HG03558 (cell line): ENCODE data around the gene ENO2.

Source experiments
- ATAC-seq: cut with Tn5 transposase; IDR thresholded peaks from one replicate; pipeline ENCODE4 v1.9.1; 2021; ENCODE audit warnings: moderate number of reproducible peaks; ENCODE audit not compliant: unreplicated experiment; ENCODE audit errors: extremely low read depth

The ENO2 gene

DNA sequence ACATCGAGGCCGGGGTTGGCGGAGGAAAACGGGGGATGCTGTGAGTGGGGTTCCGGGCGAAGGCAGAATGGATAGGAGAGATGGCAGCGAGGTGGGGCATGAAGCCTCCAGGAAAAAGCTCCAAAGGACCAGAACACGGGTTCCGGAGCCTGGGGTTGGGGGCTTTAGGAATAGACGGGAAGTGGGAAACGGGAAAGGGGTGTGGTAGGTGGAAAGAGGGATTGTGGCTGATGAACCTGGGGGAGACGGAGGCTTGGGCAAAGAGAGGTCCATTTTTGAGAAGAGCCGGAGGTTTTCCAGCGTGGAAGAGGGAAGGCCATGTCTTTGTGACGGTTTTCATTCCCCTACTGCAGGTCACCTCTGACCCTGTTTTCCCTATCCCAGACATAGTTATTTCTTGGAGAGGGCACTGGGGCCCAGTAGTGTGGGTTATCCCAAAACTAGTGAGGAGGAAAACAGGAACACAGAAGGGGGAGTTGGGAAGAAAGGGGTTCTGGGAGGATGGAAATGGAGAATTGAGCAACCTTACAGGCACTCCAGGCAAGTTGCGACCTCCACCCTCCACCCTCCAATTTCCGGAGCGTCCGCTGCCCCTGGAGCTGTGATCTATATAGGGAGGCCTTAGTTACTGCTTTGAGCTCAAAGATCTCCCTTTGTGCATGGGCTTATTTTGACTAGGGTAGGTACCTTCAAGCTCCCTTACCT, 14.5 kb downstream of the ENO2 start:
- ATAC-seq = no peak

DNA sequence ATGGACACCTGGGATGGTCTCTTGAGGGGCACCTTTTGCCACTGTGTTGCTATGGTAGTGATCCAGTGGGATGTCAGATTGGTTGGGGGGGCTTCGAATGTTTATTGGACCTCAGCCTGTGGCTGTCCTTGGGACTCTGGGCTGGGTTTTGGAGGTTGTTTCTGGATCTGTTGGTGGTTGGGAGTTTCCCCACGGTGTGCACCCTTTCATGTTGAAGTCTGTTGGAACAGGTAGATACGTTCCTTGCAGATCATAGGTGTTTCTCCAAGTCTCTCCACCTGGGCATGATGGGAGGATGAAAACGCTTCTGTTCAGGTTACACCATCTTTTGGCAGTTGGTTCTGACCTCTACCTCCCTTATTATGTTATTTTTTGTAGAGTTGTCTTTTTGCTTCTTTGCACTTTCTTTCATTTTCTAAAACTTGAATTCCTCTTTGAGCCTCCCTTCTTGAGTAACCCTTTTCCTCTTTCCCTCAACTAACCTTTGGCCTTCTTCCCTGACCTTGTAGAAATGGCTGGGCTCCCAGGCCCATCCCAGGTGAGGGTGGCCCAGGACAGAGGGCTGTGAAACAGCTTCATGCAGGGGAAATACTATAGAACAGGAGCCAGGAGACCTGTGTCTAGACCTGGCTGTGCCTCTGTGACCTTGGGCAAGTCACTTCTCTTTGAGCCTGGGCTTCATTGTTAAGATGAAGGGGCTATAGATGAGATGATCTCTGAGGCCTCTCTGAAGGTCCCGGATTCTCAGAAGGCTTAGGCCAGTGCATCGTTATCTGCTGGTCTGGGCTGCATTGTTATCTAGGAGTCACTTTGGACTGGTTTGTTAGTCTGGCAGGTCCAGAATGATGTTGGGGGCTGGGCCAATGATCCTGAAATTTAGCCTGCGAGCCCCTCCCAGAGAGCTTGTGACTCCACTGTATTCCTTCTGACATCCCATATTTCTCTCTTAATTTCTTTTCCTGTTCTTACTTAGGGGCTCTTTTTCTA, 15.4 kb downstream of the ENO2 start:
- no peak for ATAC-seq

DNA sequence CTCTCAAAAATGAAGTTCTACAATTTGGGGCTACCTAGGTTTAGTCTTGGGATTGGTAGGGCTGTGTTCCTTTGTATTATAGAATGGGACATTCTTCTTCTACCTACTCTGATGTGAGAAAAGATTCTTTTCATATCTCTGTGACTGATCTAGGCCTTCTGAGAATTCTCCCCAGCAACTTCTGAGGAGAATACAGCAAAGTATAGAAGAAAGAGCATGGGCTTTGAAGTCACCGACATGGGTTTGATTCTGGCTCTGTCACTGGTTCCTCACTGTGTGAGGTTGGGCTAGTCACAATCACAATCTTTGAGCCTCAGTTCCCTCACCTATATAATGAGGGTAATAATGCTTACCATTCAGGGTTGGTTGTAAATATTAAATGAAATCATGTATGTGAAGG, 18.4 kb downstream of the ENO2 start:
- no peak for ATAC-seq

DNA sequence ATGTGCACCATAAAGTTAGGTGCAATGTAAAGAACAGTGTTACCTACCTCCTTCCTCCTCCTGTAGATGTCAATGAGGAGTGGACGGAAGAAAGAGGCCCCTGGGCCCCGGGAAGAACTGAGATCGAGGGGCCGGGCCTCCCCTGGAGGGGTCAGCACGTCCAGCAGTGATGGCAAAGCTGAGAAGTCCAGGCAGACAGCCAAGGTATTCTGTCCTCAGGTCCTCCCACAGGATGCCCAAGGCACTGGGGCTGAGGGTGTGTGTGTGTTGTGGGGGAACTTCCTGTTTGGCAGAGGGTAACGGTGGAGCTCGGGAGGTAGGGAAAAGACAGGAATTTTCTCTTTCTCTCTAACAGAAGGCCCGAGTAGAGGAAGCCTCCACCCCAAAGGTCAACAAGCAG, 19.7 kb downstream of the ENO2 start:
- ATAC-seq = no peak

DNA sequence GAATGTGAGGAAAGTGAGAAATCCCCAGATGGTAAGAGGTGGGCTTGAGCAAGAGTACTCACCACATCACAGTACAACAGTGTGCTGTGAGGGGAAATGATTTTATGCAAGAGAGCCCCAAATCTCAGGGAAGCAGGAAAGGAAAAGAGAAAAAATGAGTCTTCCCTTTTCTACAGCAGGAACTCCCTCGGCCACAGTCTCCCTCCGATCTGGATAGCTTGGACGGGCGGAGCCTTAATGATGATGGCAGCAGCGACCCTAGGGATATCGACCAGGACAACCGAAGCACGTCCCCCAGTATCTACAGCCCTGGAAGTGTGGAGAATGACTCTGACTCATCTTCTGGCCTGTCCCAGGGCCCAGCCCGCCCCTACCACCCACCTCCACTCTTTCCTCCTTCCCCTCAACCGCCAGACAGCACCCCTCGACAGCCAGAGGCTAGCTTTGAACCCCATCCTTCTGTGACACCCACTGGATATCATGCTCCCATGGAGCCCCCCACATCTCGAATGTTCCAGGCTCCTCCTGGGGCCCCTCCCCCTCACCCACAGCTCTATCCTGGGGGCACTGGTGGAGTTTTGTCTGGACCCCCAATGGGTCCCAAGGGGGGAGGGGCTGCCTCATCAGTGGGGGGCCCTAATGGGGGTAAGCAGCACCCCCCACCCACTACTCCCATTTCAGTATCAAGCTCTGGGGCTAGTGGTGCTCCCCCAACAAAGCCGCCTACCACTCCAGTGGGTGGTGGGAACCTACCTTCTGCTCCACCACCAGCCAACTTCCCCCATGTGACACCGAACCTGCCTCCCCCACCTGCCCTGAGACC, 21.2 kb downstream of the ENO2 start:
- ATAC-seq = no peak

DNA sequence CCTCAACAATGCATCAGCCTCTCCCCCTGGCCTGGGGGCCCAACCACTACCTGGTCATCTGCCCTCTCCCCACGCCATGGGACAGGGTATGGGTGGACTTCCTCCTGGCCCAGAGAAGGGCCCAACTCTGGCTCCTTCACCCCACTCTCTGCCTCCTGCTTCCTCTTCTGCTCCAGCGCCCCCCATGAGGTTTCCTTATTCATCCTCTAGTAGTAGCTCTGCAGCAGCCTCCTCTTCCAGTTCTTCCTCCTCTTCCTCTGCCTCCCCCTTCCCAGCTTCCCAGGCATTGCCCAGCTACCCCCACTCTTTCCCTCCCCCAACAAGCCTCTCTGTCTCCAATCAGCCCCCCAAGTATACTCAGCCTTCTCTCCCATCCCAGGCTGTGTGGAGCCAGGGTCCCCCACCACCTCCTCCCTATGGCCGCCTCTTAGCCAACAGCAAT, 21.8 kb downstream of the ENO2 start:
- no peak for ATAC-seq

DNA sequence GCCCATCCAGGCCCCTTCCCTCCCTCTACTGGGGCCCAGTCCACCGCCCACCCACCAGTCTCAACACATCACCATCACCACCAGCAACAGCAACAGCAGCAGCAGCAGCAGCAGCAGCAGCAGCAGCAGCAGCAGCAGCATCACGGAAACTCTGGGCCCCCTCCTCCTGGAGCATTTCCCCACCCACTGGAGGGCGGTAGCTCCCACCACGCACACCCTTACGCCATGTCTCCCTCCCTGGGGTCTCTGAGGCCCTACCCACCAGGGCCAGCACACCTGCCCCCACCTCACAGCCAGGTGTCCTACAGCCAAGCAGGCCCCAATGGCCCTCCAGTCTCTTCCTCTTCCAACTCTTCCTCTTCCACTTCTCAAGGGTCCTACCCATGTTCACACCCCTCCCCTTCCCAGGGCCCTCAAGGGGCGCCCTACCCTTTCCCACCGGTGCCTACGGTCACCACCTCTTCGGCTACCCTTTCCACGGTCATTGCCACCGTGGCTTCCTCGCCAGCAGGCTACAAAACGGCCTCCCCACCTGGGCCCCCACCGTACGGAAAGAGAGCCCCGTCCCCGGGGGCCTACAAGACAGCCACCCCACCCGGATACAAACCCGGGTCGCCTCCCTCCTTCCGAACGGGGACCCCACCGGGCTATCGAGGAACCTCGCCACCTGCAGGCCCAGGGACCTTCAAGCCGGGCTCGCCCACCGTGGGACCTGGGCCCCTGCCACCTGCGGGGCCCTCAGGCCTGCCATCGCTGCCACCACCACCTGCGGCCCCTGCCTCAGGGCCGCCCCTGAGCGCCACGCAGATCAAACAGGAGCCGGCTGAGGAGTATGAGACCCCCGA, 22.5 kb downstream of the ENO2 start:
- ATAC-seq = no peak

DNA sequence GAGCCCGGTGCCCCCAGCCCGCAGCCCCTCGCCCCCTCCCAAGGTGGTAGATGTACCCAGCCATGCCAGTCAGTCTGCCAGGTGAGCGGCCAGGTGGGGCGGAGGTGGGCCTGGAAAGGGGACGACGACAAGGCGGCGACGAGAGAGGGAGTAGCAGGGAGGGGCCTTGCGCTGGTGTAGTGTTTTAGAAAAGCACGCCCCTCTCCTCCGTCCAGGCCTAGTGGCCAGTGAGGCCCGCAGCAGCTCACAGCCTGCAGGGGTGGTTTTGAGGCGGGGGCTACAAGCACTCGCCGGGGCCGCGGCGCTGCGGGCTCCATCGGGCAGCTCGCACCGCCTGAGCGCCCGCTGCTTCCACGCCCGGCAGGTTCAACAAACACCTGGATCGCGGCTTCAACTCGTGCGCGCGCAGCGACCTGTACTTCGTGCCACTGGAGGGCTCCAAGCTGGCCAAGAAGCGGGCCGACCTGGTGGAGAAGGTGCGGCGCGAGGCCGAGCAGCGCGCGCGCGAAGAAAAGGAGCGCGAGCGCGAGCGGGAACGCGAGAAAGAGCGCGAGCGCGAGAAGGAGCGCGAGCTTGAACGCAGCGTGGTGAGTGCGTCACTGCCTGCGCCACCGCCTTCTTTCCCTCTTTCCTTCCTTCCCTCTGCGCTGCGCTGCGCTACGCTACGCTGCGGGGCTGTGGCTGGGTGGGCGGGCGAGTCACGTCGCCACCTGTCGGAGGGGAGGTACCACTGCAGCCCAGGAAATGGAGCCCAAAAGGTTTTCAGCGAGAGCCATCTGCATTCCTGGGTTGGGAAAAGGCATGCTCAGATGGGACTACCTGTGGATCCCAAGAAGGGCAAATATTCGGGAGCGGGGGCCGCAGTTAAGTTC, 23.3 kb downstream of the ENO2 start:
- peak; percentile 60 for ATAC-seq

DNA sequence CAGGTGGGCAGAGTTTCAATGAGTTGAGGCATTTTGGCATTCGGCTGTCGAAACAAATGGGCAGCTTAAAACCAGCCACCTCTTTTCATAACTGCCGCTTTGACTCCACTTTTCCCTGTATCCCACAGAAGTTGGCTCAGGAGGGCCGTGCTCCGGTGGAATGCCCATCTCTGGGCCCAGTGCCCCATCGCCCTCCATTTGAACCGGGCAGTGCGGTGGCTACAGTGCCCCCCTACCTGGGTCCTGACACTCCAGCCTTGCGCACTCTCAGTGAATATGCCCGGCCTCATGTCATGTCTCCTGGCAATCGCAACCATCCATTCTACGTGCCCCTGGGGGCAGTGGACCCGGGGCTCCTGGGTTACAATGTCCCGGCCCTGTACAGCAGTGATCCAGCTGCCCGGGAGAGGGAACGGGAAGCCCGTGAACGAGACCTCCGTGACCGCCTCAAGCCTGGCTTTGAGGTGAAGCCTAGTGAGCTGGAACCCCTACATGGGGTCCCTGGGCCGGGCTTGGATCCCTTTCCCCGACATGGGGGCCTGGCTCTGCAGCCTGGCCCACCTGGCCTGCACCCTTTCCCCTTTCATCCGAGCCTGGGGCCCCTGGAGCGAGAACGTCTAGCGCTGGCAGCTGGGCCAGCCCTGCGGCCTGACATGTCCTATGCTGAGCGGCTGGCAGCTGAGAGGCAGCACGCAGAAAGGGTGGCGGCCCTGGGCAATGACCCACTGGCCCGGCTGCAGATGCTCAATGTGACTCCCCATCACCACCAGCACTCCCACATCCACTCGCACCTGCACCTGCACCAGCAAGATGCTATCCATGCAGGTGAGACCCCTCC, 24.2 kb downstream of the ENO2 start:
- ATAC-seq = no peak

DNA sequence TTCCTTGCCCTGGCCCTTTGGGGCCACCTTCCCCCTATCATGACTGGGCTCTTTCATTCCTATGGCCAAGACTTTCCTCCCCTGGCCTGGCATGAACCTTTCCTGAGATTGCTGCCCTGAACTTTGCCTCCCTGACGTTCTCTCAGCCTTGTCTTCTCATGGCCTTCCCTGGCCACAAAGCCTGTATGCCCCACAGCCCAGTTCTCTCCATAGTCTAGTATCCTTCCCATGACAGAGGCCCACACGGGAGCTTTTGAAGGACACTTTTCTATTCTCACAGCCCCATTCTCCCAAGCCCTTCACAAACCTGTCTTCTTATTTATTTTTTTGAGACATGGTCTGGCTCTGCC, 24.8 kb downstream of the ENO2 start:
- no peak for ATAC-seq

DNA sequence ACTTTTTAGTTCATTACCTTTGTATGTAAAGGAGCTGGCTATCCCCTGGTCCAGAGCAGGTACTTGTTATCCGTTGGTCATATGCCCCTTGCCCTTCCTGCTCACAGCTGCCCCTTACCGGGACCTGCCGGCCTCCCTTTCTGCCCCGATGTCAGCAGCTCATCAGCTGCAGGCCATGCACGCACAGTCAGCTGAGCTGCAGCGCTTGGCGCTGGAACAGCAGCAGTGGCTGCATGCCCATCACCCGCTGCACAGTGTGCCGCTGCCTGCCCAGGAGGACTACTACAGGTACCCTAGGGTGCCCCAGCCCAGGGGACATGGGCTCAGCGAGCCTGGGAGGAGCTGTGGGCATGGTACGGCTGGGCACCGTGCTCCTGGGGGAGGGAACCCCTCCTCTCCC, 26.9 kb downstream of the ENO2 start:
- ATAC-seq = no peak

DNA sequence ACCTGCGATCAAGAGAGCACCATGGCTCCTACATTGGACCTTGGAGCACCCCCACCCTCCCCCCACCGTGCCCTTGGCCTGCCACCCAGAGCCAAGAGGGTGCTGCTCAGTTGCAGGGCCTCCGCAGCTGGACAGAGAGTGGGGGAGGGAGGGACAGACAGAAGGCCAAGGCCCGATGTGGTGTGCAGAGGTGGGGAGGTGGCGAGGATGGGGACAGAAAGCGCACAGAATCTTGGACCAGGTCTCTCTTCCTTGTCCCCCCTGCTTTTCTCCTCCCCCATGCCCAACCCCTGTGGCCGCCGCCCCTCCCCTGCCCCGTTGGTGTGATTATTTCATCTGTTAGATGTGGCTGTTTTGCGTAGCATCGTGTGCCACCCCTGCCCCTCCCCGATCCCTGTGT, 27.4 kb downstream of the ENO2 start:
- ATAC-seq = no peak

DNA sequence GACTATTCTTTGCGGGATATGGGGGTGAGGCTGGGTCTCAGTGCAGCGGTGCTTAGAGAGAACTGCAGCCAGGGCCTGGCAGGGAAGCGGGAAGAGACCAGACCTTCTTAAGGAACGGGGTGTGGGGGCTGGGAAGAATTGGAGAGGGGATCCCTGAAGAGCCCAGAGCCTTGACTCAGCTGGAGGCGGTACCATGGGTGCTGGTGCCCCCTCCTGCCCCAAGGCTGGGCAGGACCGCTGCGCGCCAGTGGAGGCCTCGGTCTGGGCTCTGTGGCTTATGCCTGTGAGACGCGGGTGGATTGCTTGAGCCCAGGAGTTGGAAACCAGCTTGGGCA, 27.9 kb downstream of the ENO2 start:
- ATAC-seq = no peak

DNA sequence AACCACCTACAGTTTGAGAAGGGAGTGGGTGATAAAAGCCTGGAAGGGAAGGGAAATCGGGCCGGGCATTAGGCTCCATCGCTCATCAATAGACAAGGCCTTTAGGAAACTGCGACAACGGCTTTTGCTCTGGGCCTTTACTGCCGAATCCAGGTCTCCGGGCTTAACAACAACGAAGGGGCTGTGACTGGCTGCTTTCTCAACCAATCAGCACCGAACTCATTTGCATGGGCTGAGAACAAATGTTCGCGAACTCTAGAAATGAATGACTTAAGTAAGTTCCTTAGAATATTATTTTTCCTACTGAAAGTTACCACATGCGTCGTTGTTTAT, 29.0 kb downstream of the ENO2 start:
- peak; percentile 14 for ATAC-seq

DNA sequence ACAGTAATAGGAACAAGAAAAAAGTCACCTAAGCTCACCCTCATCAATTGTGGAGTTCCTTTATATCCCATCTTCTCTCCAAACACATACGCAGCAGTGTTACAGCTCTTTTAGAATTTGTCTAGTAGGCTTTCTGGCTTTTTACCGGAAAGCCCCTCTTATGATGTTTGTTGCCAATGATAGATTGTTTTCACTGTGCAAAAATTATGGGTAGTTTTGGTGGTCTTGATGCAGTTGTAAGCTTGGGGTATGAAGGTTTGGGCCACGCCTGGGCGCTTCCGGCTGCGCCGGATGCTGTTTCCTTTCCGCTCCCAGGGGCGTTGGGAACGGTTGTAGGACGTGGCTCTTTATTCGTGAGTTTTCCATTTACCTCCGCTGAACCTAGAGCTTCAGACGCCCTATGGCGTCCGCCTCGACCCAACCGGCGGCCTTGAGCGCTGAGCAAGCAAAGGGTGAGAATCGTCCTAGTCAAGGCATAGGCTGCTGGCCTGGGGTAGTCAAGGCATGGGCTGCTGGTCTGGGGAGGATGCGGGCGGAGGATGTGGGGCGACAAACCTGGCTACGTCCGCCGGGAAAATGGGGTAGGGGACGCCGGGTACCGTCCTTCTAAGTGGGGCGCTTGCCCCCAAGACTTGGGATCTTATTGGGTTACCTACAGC, 29.5 kb downstream of the ENO2 start, which contains the start of the genes C12orf57 and RNU7-1:
Gene C12orf57, plus strand, starts transcription at position 301 of the 659 bp plus-strand sequence. Its CDS starts 100 bp downstream, at position 401.
Gene RNU7-1, plus strand, starts transcription at position 95 of the 659 bp plus-strand sequence.
- ATAC-seq = peak; percentile 21

DNA sequence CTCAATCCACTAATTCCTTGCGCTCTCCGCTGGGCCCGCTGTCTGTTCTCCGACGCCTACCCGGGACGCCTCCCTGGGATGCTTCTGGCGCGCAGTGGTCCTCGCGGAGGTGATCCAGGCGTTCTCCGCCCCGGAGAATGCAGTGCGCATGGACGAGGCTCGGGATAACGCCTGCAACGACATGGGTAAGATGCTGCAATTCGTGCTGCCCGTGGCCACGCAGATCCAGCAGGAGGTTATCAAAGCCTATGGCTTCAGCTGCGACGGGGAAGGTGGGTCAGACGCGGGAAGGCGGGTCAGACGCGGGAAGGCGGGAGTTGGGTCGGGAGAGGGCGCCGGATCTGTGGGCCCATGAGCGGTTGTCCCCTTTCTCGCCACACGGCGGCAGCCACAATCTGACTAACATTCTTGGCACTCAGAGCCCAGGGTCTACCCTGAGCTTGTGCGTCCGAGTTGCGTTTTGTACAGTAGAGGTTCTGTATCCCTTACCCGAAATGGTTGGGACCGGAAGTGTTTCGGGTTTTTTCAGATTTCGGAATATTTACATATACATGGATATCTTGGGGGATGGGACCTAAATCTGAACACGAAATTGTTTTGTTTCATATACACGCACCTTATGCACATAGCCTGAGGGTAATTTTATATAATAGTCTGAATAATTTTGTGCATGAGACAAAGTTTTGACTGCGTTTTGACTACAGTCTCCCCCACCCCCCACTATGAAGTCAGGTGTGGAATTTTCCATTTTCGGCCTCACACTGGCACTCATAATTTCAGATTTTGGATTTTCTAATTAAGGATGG, 30.2 kb downstream of the ENO2 start:
- ATAC-seq = no peak

DNA sequence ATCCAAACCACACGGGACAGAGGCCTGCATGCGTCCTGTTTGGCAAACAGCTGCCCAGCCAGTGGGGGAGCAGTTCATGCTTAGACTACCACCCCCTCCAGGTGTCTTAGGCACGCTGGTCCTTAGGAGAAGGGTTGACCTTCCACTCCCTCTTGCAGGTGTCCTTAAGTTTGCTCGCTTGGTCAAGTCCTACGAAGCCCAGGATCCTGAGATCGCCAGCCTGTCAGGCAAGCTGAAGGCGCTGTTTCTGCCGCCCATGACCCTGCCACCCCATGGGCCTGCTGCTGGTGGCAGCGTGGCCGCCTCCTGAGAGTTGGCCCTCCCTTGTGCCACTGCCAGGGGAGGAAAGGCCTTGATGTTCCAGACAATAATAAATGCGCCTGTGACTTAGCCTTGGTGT, 31.2 kb downstream of the ENO2 start:
- ATAC-seq = no peak
